Measurements from ENCODE around the gene ZC3HAV1L.
"Not testable (repeated sequence)": the region's sequence is repeated elsewhere in the genome, so short reads cannot be mapped to it uniquely, and the experiment has no call there.

ZC3HAV1L gene

GRCh38 chr7:139054656-139055055, 18.8 kb upstream of the ZC3HAV1L start:
- DNase-seq: not testable (repeated sequence)

- no peak for DNase-seq
Measured at GRCh38 chr7:139054101-139054500, 18.3 kb upstream of the ZC3HAV1L start.

DNA sequence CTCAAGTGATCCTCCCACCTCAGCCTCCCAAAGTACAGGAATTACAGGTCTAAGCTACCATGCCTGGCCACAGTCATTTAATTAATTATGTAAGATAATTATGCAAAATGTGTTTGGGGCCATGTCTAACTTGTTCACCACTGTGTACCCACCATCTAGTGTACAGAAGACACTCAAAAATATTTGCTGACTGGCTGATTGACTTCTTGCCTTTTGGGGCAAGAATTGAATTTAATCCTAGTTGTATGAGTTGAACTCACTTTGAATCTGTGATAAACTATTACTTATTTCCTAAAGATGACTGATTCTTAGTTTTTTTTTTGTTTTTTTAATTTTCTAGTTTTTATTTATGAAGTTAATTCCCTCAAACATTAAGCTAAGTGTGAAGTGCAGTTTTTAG, 15.8 kb upstream of the ZC3HAV1L start:
- no peak for DNase-seq

- no peak for DNase-seq
Measured at GRCh38 chr7:139049936-139050335, 14.1 kb upstream of the ZC3HAV1L start.

DNA sequence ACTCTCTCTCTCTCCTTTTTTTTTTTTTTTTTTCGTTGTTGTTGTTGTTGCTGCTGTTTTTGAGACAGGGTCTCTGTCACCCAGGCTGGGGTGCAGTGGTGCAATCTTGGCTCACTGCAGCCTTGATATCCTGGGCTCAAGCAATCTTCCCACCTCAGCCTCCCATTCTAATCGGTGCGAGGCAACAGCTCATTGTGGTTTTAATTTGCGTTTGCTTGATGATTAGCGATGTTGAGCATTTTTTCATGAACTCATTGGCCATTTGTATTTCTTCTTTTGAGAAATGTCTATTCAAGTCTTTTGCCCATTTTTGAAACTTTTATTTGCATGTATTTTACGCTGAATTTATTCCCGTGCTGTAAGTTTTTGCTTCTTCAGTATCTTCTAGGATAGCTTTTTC, 13.3 kb upstream of the ZC3HAV1L start:
- DNase-seq: no peak

DNA sequence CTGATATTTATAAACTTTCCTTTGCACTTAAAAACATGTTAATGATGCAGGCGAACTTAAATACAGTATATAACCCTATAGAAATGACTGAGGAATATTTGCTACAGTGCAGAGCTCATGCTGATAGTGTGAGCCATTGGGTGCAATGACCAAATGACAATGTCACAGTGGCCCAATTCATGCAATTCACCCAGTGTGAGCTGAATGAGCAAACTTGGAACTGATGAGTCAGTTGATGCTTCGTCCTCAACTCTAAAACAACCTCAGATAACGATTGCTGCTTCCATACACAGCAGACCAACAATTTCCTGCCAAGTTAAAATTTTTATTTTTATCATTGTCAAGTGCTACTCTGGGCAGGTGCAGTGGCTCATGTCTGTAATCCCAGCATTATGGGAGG, 12.1 kb upstream of the ZC3HAV1L start:
- DNase-seq: no peak

GRCh38 chr7:139046143-139046542, 10.3 kb upstream of the ZC3HAV1L start:
- DNase-seq: no peak

DNA sequence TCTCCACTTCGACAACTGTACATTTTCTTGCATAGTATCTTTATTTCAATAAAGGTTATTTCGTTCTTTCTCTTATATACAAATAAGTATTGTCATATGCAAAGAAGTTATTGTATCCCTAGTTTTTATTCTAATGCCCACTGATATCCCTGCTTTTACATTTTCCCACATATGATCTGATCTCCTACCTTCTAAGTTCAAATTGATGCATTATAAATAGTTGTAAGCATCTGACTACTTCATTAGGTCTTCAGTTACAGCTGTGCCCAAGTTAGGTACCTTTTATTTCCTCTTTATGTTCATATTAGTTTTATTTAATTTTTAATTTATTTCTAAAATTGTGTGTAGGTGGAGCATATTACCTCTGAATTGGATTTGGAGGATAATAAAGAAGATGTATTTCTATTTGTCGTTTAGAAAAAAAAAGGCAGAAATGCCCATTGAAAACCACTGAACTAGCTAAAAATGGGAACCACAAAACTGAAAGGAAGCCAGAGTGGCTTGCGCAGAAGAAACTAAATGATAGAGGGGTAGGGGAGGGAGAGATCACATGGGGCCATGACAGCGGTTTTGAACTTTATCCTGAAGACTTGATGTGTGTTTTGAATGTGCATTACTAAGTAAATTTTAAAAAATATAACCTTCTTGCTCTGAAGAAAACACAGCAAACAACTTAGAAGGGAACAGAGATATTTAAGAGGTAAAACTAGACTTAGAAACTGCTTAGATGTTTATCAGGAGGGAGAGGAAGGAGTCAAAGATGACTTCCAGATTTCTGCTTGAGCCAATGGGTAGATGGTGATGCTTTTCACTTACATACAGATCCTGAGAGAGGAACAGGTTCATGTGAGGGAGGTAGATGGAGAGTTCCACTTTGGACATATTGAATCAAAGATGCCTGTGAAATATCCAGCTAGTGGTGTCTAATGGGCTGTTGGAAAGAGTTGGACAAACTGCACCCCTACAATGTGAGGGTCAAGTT, 9.3 kb upstream of the ZC3HAV1L start:
- DNase-seq: no peak

GRCh38 chr7:139043823-139044812, 8.3 kb upstream of the ZC3HAV1L start:
- DNase-seq: no peak

GRCh38 chr7:139041378-139042085, 5.7 kb upstream of the ZC3HAV1L start:
- no peak for DNase-seq

DNA sequence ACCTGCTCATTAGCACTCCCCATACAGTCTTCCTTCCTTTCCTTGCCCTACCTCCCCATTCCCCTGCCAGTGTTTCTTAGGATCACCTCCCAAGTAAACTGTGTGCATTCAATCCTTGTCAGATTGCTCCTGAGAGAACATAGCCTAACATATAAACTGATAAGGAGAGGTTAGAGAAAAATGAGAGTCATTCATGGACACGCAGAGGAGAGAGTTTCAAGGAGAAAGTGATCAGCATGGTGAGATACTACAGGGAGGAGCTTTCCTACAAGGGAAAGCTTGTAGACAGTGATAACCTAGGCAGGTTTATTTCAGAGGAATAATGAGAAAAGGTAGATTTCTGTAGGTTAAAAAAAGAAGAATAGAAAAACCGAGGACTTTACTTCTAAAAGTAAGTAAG, 2.8 kb upstream of the ZC3HAV1L start:
- DNase-seq: no peak

- no peak for DNase-seq
Measured at GRCh38 chr7:139036901-139037300, 1.1 kb upstream of the ZC3HAV1L start.

DNA sequence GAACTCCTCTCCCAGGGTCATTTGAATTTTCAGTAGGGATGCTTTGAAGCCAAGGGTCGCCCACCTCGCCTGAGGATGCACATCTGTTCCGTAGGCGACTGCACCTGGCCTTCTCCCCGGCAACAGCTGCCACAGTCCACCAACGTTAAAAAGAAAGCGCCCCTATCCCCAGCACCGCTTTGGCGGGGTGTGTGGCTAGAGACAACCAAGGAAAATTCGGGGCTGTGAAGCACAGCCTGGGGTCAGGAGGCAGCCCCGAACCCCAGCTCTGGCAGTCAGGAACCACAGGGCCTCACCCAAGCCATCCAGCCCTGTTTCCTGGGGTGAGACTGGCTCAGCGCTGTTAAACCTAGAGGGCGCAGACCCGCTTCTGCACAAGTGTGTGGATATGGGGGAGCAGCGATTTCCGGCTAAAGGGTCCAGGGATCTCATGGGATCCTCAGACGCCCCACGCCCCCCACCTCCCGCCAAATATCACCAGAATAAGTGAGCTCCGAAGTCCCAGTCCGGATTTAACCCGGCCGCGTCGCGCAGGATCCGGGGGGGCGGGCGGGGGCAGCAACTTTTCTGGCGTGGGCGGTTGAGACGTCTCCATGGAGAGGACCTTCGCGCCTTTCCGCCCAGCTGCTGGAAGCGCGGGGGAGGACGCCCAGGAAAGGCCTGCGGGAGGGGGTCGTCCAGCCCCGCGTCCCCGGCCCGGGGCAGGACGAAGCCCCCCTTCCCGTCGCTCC, 822 bp downstream of the ZC3HAV1L start:
- peak; percentile 61 for DNase-seq

DNA sequence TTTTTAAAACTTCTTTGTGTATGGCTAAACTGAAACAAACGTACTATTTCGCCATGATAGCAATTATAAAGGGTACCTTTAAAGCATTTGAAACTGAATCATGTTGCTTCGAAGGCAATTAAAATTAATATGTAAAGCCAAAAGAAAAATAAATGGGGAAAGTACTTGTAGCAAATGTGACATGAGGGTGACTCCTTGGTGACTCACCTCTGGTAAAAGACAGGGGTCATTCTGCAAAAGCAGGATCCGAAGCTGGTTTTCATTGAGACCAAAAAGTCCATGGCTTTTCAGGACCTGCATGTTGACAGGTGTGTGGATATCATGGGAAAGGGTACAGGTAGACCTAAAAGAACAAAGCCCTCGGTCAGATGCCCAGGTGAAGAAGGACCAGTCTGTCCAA, 1.5 kb downstream of the ZC3HAV1L start:
- no peak for DNase-seq

DNA sequence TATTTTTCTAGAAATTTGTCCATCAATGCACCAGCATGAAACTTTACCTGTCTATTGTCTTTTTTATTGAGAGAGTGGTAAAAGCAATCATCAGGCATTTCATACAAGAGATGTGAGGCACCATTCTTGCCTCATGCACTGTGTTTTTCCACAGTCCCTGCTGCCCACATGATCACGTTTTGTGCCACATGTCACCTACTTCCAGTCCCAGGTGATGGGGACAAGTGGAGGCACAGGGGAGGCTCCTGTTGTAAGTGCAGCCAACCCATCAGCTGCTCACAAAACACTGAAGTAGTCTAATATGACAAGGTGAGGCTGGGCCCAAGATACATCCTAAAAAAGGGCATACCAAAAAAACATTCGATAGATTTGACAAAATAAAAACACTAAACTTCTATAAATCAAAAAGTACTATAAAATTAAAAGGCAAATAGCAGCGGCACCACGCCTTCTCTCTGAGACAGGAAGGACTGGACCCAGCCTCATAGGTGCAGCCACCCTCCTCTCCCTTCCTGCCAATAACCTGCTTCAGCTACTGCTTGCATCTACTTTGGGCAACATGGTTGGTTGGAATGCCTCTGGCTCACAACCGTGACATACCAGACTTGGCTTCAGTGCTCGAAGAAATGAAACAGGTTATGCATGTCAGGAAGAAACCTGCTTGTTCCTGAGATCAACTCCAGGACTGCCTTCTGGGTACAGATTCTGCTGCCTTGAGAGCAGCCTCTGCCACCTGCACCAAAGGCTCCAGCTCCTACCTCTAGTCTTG, 2.3 kb downstream of the ZC3HAV1L start:
- DNase-seq: no peak

DNA sequence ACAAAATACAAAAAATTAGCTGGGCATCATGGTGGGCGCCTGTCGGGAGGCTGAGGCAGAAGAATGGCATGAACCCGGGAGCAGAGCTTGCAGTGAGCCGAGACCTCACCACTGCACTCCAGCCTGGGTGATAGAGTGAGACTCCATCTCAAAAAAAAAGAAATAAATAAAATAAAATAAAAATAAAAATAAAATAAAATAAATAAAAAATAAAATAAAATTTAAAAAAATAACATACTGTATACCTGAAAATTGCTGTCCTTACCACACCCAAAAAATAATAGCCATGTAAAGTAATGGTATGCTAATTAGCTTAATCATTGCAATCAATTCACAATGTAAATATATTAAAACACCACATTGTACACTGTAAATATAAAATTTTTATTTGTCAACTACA, 3.4 kb downstream of the ZC3HAV1L start:
- DNase-seq: no peak

GRCh38 chr7:139029353-139029752, 6.5 kb downstream of the ZC3HAV1L start:
- no peak for DNase-seq

GRCh38 chr7:139026551-139026950, 9.3 kb downstream of the ZC3HAV1L start:
- DNase-seq: no peak

- not testable (repeated sequence) for DNase-seq
Measured at GRCh38 chr7:139025861-139026260, 10.0 kb downstream of the ZC3HAV1L start.

DNA sequence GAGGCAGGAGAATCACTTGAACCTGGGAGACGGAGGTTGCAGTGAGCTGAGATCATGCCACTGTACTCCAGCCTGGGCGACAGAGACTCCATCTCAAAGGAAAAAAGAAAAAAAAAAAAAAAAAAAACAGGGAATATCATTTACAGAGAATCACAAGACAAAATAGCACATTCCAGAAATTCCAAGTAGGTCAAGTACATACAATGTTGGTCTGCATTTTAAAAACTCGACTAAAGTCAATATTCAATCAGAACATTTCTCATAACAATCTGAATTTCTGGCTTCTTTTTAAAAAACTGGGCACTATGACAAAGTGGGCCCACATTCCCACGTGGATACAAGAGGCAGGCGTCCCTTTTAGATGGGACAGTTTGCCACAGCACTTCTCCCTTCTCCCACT, 12.8 kb downstream of the ZC3HAV1L start:
- DNase-seq: no peak

GRCh38 chr7:139022286-139022685, 13.6 kb downstream of the ZC3HAV1L start:
- DNase-seq: no peak
